ENCODE measurements around the gene KIR3DL2. TPM values are rescaled to one million over a fixed set of nuclear protein-coding genes. Genes with fewer than 3 reads are reported as not detected.

The KIR3DL2 gene
- total RNA-seq, 2 donors from 2014 or later: not detected

DNA sequence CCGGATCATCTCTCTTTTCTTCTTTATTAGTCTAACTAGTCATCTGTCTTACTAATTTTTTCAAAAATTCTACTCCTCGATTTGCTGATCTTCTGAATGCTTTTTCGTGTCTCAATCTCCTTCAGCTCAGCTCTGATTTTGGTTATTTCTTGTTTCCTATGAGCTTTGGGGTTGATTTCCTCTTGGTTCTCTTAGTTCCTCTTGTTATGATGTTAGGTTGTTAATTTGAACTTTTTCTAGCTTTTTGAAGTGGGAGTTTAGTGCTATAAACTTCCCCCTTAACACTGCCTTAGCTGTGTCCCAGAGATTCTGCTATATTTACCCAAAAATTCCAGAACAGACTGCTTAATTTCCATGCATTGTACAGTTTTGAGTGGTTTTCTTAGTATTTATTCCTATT lies 27.2 kb downstream of the KIR3DL2 start:
- H3K27ac ChIP-seq: no peak overlapping the region
- H3K4me3 ChIP-seq: no peak overlapping the region
- no peak for TF ChIP-seq CTCF (IDR thresholded peaks at IDR 0.05)

DNA sequence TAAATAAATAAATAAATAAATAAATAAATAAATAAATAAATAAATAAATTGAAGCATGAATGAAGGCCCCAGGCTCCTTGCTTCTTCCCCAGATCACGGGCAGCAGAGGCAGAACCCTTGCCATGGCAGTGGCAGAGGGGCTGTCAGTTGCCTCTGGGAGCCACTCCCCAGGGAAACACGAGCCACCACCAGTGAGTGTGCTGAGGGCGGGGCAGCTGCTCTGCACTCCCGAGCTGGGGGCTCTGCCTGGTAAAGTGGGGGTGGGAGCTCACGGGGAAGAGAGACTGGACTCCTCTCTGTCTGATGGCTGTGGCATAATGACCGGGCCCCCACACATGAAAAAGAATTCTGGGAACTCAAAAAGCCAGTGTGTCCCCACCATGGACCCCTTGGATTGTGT lies 31.6 kb downstream of the KIR3DL2 start:
- Histone ChIP-seq H3K4me1 (no peaks in the 10 kb centered on the region), H3K27me3 (no peaks in the 10 kb centered on the region), H3K36me3 (no peaks in the 10 kb centered on the region), H3K4me3 (no peak overlapping the region), H3K27ac (no peak overlapping the region), H3K9me3 (no peaks in the 10 kb centered on the region)
- DNase-seq (ENCODE audit: low spot score): no peak
- no peak for TF ChIP-seq CTCF (IDR thresholded peaks at IDR 0.05)

More for the DNA sequence above, 27.2 kb downstream of the KIR3DL2 start:
- Histone ChIP-seq H3K9me3 (no peaks in the 10 kb centered on the region), H3K27me3 (no peaks in the 10 kb centered on the region), H3K36me3 (no peaks in the 10 kb centered on the region), H3K4me1 (no peaks in the 10 kb centered on the region)
- no peak for DNase-seq (ENCODE audit: low spot score)

GRCh38 chr19:54882758-54883157 lies 32.5 kb downstream of the KIR3DL2 start:
- H3K27me3 ChIP-seq: no peaks in the 10 kb centered on the region
- no peak overlapping the region for H3K4me3 ChIP-seq
- no peaks in the 10 kb centered on the region for H3K36me3 ChIP-seq
- TF ChIP-seq CTCF (IDR thresholded peaks at IDR 0.05): no peak
- H3K27ac ChIP-seq: no peak overlapping the region
- H3K4me1 ChIP-seq: no peaks in the 10 kb centered on the region
- no peak for DNase-seq (ENCODE audit: low spot score)
- H3K9me3 ChIP-seq: no peaks in the 10 kb centered on the region

DNA sequence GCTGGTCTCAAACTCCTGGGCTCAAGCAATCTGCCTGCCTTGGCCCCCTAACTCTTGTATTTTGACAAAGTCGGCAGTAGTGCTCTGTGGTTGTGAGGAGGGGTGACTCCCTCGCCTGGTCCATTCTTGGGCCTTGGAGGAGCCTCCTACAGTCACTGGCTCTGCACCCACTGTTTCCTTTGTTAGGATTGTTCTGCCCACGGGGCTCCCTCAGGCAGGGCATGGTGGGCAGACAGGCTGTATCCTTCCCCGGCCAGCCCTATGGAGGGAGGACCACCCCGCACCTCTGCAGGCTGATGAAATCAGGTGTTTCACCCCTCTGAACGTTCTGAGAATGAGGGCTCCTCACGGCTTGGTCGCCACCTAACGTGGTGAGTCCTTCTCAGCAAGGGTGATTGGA lies 33.0 kb downstream of the KIR3DL2 start:
- Histone ChIP-seq H3K4me3 (no peak overlapping the region), H3K4me1 (no peaks in the 10 kb centered on the region), H3K9me3 (no peaks in the 10 kb centered on the region), H3K27ac (no peak overlapping the region), H3K27me3 (no peaks in the 10 kb centered on the region), H3K36me3 (no peaks in the 10 kb centered on the region)
- TF ChIP-seq CTCF (IDR thresholded peaks at IDR 0.05): no peak
- no peak for DNase-seq (ENCODE audit: low spot score)

GRCh38 chr19:54888239-54888638 lies 38.0 kb downstream of the KIR3DL2 start:
- H3K36me3 ChIP-seq: no peaks in the 10 kb centered on the region
- no peaks in the 10 kb centered on the region for H3K9me3 ChIP-seq
- no peak overlapping the region for H3K4me3 ChIP-seq
- DNase-seq (ENCODE audit: low spot score): no peak
- TF ChIP-seq CTCF (IDR thresholded peaks at IDR 0.05): no peak
- H3K4me1 ChIP-seq: no peaks in the 10 kb centered on the region
- no peak overlapping the region for H3K27ac ChIP-seq
- H3K27me3 ChIP-seq: no peaks in the 10 kb centered on the region

GRCh38 chr19:54889566-54889965 lies 39.3 kb downstream of the KIR3DL2 start:
- H3K9me3 ChIP-seq: no peaks in the 10 kb centered on the region
- no peaks in the 10 kb centered on the region for H3K36me3 ChIP-seq
- TF ChIP-seq CTCF (IDR thresholded peaks at IDR 0.05): no peak
- H3K27ac ChIP-seq: no peak overlapping the region
- H3K27me3 ChIP-seq: no peaks in the 10 kb centered on the region
- no peak overlapping the region for H3K4me3 ChIP-seq
- no peaks in the 10 kb centered on the region for H3K4me1 ChIP-seq
- DNase-seq (ENCODE audit: low spot score): no peak

All from right atrium auricular region (tissue), 2 donors.